Fibroblast of gingiva (primary cell): ENCODE measurements around the gene IFITM1.
"Not testable (repeated sequence)": the region's sequence is repeated elsewhere in the genome, so short reads cannot be mapped to it uniquely, and the experiment has no call there.

Experiments used
- DNase-seq: peaks from one replicate; pipeline ENCODE4 v3.0.0-alpha.2; 2011; ENCODE audit warnings: low read depth

Gene IFITM1

DNA sequence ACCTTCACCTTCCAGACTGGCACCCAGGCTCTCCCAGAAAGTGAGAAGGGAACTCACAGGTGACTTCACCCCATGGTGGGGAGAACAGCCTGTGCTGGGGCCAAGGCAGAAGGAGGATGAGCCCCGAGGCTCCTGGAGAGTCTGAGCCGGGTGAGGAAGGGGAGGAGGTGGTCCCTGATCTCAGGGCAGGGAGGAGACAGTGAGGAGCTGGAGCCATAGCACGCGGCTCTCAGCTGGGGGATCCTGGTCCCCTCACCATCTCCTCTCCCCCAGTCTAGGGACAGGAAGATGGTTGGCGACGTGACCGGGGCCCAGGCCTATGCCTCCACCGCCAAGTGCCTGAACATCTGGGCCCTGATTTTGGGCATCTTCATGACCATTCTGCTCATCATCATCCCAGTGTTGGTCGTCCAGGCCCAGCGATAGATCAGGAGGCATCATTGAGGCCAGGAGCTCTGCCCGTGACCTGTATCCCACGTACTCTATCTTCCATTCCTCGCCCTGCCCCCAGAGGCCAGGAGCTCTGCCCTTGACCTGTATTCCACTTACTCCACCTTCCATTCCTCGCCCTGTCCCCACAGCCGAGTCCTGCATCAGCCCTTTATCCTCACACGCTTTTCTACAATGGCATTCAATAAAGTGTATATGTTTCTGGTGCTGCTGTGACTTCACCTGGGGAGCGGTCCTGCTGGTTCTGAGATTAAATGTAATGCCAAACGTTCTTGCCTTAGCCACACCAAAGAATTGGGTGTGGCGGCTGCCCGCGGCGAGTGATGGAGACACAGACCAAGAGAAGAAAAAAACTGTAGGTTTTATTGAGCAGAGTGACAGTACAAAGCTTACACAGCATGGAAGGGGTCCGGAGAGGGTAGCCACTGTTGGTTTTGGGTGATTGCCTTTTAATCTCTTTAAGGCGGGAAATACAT is 4.8 kb upstream of the IFITM1 start:
- not testable (repeated sequence) for DNase-seq

DNA sequence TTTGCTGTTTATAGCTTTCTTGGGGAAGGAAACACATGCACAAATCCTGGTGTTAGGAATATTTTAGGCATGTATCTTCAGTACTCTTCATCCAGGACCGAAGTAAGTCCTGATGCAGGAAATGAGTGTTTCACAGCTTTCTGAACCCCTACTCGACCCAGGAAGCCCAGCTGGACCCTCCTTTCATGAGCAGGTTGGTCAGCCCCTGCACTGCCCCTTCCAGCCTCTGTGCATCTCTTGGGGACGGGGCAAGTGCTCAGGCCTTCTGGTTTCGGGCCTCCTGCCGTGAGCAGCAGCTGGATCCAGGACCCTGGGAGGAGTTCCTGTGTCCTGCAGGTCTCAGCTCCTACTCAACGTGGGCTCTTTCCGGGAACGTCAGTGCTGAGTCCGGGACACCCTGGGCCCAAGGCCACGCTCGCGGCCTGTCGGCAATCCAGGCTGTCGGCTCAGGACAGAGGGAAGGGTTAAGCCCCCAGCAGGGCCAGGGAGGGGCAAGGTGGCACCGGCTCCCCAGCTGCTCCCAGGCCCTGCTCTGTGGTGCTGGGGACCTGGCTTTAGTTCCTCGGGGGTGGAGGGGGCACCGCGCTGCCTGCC is 3.8 kb upstream of the IFITM1 start:
- not testable (repeated sequence) for DNase-seq

GRCh38 chr11:311013-311748 is 2.7 kb upstream of the IFITM1 start:
- not testable (repeated sequence) for DNase-seq

- DNase-seq = peak; percentile 38
These were observed 1.6 kb upstream of the IFITM1 start for GRCh38 chr11:312092-312816.

DNA sequence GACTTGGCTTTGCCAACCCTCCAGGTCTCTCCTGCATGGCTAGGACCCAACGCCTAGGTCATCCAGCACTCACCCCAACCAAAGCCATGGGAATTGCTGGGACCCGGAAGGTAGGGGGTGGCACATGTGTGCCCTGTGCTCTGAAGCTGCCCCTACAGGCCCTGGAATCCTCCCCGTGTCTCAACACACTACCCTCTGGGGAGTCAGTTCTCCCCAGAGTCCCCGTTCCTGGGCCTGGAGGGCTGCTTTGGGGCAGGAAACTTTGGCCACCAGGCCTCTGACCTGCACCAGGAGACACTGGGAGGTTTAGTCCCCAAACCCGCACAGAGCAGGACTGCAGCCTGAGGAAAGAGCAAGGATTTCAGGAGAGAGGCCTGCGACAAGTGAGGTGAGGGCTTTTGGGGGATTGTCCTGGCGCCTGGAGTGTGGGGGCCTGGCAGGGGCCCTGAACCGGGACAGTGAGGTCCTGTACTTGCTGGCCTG is 495 bp upstream of the IFITM1 start:
- peak; percentile 15 for DNase-seq

GRCh38 chr11:314554-314875 is 675 bp downstream of the IFITM1 start:
- DNase-seq = not testable (repeated sequence)

DNA sequence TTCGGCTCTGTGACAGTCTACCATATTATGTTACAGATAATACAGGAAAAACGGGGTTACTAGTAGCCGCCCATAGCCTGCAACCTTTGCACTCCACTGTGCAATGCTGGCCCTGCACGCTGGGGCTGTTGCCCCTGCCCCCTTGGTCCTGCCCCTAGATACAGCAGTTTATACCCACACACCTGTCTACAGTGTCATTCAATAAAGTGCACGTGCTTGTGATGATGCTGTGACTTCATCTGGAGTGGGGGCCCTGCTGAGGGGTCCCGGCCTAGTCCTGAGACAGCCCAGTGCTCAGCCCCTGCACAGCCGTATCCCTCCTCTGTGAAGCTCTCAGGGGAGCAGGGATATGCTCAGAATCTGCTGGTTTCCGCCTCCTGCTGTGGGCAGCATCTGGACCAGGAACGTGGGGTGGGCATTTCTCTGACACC is 1.2 kb downstream of the IFITM1 start:
- no peak for DNase-seq

- no peak for DNase-seq
These were observed 1.7 kb downstream of the IFITM1 start for GRCh38 chr11:315516-315994.

DNA sequence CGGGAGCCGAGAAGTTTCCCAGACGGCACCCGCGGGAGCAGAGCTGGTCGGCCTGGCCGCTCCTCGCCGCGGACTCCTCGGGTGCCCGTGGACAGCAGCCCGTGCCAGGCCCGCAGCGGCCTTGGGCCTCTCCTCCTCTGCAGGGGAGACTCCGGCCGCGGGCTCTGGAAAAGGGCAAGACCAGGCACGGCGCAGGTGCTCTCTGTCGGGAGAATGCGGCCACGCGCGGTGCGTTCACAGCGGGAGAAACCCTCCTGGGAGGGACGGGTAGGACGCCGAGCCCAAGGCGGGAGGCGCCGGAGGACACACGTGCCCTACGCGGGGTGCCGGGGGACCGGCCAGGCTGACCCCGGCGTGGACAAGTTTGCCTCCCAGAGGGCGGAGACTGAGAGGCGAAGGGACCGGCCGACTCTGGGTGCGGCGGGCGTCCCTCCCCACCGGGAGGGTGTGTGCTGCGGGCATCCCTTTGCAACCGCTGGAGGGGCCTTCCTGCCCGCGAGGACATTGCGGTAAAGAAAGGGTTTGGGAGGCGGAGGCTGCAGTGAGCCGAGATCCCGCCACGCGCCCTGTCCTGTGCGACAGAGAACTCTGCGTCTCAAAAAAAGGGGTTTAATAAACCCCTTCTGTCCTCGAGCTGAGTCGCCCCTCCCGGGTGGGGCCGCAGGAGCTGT is 2.3 kb downstream of the IFITM1 start:
- no peak for DNase-seq

DNA sequence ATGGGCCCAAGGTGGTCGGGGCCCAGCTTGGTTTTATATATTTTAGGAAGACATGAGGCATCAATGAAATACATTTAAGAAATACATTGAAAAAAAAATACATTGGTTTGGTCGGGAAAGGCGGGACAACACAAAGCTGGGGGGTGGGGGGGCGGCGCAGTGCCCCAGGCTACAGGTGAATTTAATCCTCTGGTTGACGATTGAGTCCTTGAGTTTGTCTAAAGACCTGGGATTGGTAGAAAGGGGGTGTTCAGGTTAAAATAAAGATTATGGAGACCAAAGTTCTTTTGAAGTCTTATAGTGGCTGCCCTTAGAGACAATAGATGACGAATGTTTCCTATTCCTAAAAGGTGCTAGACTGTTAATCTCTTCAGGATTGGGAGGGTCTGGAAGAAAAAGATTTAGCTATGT is 3.1 kb downstream of the IFITM1 start:
- DNase-seq = no peak

DNA sequence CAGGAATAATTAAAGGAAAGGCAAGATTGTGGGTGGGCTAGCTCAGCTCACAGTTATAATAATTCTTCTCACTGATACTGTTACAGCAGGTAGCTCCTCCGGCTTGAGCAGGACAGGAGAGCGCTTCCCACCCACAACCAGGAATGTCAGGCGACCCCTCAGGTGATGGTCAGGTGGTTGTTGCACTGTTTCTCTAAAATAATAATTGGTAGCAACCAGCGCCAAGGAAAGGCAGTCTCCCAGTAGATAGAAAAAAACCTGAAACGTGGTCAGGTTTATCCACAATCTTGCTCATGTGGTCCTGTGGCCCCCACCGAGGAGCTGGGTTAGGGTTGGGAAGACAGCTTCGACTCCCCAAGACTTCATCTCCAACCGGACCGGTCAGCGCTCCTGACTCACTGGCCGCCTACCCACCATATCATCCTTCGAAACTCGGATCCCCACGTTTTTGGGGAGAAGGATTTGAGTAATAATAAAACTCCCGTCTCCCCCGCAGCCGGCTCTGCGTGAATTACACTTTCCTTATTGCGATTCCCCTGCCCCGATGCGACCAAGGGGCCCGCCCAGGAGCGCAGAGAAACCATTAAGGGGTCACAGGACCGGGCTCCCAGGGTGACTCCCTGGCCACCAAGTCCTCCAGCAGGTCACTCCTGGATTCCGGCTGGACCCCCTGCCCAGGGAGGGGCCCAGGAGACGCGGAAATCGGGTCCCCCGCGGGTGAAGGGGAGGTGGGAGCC is 4.0 kb downstream of the IFITM1 start:
- not testable (repeated sequence) for DNase-seq

GRCh38 chr11:318405-319120 is 4.7 kb downstream of the IFITM1 start:
- not testable (repeated sequence) for DNase-seq

GRCh38 chr11:319121-319887 is 5.5 kb downstream of the IFITM1 start:
- not testable (repeated sequence) for DNase-seq

DNA sequence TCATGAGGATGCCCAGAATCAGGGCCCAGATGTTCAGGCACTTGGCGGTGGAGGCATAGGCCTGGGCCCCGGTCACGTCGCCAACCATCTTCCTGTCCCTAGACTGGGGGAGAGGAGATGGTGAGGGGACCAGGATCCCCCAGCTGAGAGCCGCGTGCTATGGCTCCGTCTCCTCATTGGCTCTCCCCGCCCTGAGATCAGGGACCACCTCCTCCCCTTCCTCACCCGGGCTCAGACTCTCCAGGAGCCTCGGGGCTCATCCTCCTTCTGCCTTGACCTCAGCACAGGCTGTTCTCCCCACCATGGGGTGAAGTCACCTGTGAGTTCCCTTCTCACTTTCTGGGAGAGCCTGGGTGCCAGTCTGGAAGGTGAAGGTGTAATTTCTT is 6.0 kb downstream of the IFITM1 start:
- DNase-seq = not testable (repeated sequence)

DNA sequence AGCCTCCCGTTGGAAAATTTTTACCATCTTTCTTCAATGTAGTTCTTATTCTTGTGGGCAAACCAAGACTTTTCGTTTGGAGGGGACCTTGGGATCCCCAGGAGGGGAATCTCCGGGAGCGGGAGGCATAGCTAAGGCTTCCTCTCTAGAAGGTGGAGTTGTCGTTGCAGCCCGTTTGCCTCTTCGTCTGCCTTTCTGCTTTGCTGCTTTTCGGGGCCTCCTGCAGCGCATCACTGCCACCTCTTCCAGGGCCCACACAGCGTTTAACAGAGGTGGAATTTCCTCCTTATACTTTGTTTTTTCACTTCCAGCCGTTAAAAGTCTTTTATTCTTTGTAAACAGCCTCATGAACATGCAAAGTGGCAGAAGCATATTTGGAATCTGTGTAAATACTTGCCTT is 10.3 kb downstream of the IFITM1 start:
- DNase-seq = no peak

DNA sequence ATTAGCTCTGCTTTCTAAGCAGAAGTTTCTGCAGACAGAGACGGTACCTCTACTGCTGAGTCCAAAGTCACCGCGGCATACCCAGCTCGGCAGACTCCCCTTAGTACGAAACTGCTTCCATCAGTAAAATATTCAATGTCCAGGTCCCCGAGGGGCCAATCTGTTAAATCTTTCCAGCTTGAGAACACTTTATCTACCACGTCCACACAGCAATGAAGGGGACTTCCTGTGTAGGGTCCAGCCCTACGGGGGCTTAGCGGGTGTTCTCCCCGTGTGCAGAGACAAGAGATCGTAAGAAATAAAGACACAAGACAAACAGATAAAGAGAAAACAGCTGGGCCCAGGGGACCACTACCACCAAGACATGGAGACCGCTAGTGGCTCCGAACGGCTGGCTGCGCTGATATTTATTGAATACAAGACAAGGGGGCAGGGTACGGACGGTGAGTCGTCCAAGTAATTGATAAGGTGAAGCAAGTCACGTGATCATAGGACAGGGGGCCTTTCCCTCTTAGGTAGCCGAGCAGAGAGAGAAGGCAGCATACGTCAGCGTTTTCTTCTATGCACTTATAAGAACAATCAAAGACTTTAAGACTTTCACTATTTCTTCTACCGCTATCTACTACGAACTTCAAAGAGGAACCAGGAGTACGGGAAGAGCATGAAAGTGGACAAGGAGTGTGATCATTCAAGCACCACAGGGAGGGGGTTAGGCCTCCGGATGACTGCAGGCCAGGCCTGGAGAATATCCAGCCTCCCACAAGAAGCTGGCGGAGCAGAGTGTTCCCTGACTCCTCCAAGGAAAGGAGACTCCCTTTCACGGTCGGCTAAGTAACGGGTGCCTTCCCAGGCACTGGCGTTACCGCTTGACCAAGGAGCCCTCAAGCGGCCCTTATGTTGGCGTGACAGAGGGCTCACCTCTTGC is 11.0 kb downstream of the IFITM1 start:
- DNase-seq = not testable (repeated sequence)

DNA sequence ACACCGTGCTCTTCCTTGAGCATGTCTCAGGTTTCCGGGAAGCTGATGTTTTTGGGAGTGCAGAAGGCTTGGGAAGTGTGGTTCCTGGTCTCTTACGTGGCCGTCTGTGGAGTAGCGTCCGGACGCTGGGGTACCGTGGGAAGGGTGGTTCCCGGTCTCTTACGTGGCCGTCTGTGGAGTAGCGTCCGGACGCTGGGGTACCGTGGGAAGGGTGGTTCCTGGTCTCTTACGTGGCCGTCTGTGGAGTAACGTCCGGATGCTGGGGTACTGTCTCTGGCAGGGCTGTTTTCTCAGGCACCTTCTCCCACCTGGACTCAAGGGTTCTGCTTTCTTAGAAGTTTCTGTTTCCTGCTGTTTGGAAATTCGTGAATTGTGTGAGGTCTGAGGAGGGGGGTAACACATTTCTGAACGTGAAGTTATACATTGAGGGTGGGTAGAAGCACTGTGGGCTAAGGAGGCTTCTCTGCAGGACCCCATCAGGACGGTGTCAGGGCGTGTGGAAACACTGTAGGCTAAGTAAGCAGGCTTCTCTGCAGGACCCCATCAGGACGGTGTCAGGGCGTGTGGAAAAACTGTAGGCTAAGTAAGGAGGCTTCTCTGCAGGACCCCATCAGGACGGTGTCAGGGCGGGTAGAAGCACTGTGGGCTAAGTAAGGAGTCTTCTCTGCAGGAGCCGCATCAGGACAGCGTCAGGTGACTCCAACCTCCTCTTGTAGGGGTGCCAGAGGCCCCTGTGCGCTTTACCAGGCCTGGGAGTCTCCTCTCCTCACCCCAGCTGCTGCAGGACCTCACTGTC is 12.2 kb downstream of the IFITM1 start:
- DNase-seq = no peak
